ENCODE measurements around the gene ZNF765.
"Not testable (repeated sequence)": the region's sequence is repeated elsewhere in the genome, so short reads cannot be mapped to it uniquely, and the experiment has no call there.

The ZNF765 gene

GRCh38 chr19:53422551-53422950 lies 27.6 kb downstream of the ZNF765 start:
- DNase-seq = no peak

- DNase-seq = not testable (repeated sequence)
Observed at GRCh38 chr19:53423074-53423473, 28.1 kb downstream of the ZNF765 start.

GRCh38 chr19:53423680-53424079 lies 28.7 kb downstream of the ZNF765 start:
- DNase-seq = not testable (repeated sequence)

GRCh38 chr19:53424968-53425597 lies 30.1 kb downstream of the ZNF765 start:
- DNase-seq = peak; percentile 75

- peak; percentile 96 for DNase-seq
Observed at GRCh38 chr19:53431399-53432087, 36.6 kb downstream of the ZNF765 start, which contains the start of gene ZNF761. Gene ZNF761 (plus strand): TSS chr19:53431984. CDS start chr19:53447269, 15,285 bp downstream.

- peak; percentile 36 for DNase-seq
Observed at GRCh38 chr19:53432088-53432661, 37.2 kb downstream of the ZNF765 start.

- DNase-seq = not testable (repeated sequence)
Observed at GRCh38 chr19:53443809-53444208, 48.9 kb downstream of the ZNF765 start.

GRCh38 chr19:53447196-53447595 lies 52.2 kb downstream of the ZNF765 start:
- not testable (repeated sequence) for DNase-seq

- no peak for DNase-seq
Observed at GRCh38 chr19:53455828-53456227, 60.9 kb downstream of the ZNF765 start.

GRCh38 chr19:53460131-53460721 lies 65.3 kb downstream of the ZNF765 start:
- not testable (repeated sequence) for DNase-seq

GRCh38 chr19:53461866-53462265 lies 66.9 kb downstream of the ZNF765 start:
- DNase-seq = no peak

GRCh38 chr19:53462861-53463260 lies 67.9 kb downstream of the ZNF765 start:
- DNase-seq = no peak

- DNase-seq = peak; percentile 8
Observed at GRCh38 chr19:53463263-53463662, 68.3 kb downstream of the ZNF765 start.

- DNase-seq = no peak
Observed at GRCh38 chr19:53466726-53467484, 72.0 kb downstream of the ZNF765 start.

- peak; percentile 95 for DNase-seq
Observed at GRCh38 chr19:53467485-53468262, 72.7 kb downstream of the ZNF765 start, which contains the start of gene ZNF813. Gene ZNF813 (plus strand): TSS chr19:53467733. CDS start chr19:53483823, 16,090 bp downstream.

- DNase-seq = not testable (repeated sequence)
Observed at GRCh38 chr19:53468628-53469027, 73.7 kb downstream of the ZNF765 start.

- DNase-seq = no peak
Observed at GRCh38 chr19:53471916-53472315, 77.0 kb downstream of the ZNF765 start.

GRCh38 chr19:53474832-53475231 lies 79.9 kb downstream of the ZNF765 start:
- DNase-seq = not testable (repeated sequence)

GRCh38 chr19:53475470-53475869 lies 80.5 kb downstream of the ZNF765 start:
- not testable (repeated sequence) for DNase-seq

All from stimulated activated CD4-positive, alpha-beta T cell treated with anti-CD3 and anti-CD28 coated beads, Interleukin-15, amount 100 ng/mL, for 24 hours (primary cell).